NCI-H2171 (cell line): ENCODE data around the gene SFT2D3.
"Not testable (repeated sequence)": the region's sequence is repeated elsewhere in the genome, so short reads cannot be mapped to it uniquely, and the experiment has no call there.

Source experiments
- DNase-seq: peaks from one replicate; lab custom pipeline; 2025; lab: John Stamatoyannopoulos, UW

Gene SFT2D3

GRCh38 chr2:127743477-127744026, 42.3 kb downstream of the SFT2D3 start:
- DNase-seq, result no peak

GRCh38 chr2:127747621-127748020, 46.3 kb downstream of the SFT2D3 start:
- no peak for DNase-seq

- DNase-seq, result not testable (repeated sequence)
These were observed 48.2 kb downstream of the SFT2D3 start for GRCh38 chr2:127749537-127749936.

- no peak for DNase-seq
These were observed 52.1 kb downstream of the SFT2D3 start for GRCh38 chr2:127753374-127753773.

- DNase-seq, result no peak
These were observed 52.9 kb downstream of the SFT2D3 start for GRCh38 chr2:127754186-127754585.
